Keratinocyte (primary cell): Measurements from ENCODE around the gene NTN5. TPM values are rescaled to one million over a fixed set of nuclear protein-coding genes. Genes with fewer than 3 reads are reported as not detected.

ENCODE experiments used
- DNase-seq: peaks from one replicate; pipeline ENCODE4 v3.0.0-alpha.2; 2011; ENCODE audit warnings: low read depth, missing footprints, low spot score
- FAIRE-seq: peaks from 2 replicates; lab custom pipeline; 2011; peaks lifted over from hg19 to GRCh38; lab: Jason Lieb, UNC
- H2AFZ ChIP-seq: 2 replicates; pipeline ENCODE4 v1.6.0; 2012; ENCODE audit warnings: low read length, control low read depth, inconsistent platforms; ENCODE audit not compliant: control insufficient read depth
- H3K27ac ChIP-seq: 2 replicates; pipeline ENCODE4 v1.5.1; 2011; ENCODE audit warnings: low read length; ENCODE audit not compliant: control insufficient read depth, insufficient read depth
- H3K27me3 ChIP-seq: 3 replicates; pipeline ENCODE4 v1.6.0; 2011; ENCODE audit warnings: low read length; ENCODE audit not compliant: control insufficient read depth, insufficient read depth; ENCODE audit errors: extremely low read depth
- H3K36me3 ChIP-seq, 2 experiments: 2 replicates in 1 of 2; 3 replicates in 1 of 2; pipeline ENCODE4 v1.5.1; 2011; ENCODE audit warnings: low read length in 2 of 2, mild to moderate bottlenecking in 1 of 2; ENCODE audit not compliant: control insufficient read depth in 2 of 2, insufficient read depth in 2 of 2; ENCODE audit errors: extremely low read depth in 1 of 2
- H3K4me1 ChIP-seq: 3 replicates; pipeline ENCODE4 v1.5.1; 2011; ENCODE audit warnings: low read length; ENCODE audit not compliant: control insufficient read depth, insufficient read depth; ENCODE audit errors: extremely low read depth
- H3K4me2 ChIP-seq: 3 replicates; pipeline ENCODE4 v1.6.0; 2011; ENCODE audit warnings: low read depth, low read length; ENCODE audit not compliant: control insufficient read depth, insufficient read depth; ENCODE audit errors: extremely low read depth
- H3K4me3 ChIP-seq, 3 experiments: fragments of 200-600 bp in 1 of 3; sonication (generic) in 1 of 3; 2 replicates in 2 of 3; 3 replicates in 1 of 3; pipeline ENCODE4 v1.5.1; 2011 to 2016; ENCODE audit warnings: low read length in 3 of 3, mild to moderate bottlenecking in 3 of 3, control low read depth in 2 of 3, inconsistent platforms in 1 of 3, low read depth in 1 of 3, mixed read lengths in 1 of 3, mixed run types in 1 of 3, moderate library complexity in 1 of 3; ENCODE audit not compliant: control insufficient read depth in 2 of 3, insufficient read depth in 2 of 3; ENCODE audit errors: extremely low read depth in 1 of 3
- H3K79me2 ChIP-seq: 2 replicates; pipeline ENCODE4 v1.6.0; 2012; ENCODE audit warnings: low read length; ENCODE audit not compliant: control insufficient read depth, insufficient read depth
- H3K9ac ChIP-seq: 3 replicates; pipeline ENCODE4 v1.6.0; 2011; ENCODE audit warnings: low read length; ENCODE audit not compliant: control insufficient read depth, insufficient read depth; ENCODE audit errors: extremely low read depth
- H3K9me1 ChIP-seq: 3 replicates; pipeline ENCODE4 v1.6.0; 2011; ENCODE audit warnings: low read length; ENCODE audit not compliant: control insufficient read depth, insufficient read depth; ENCODE audit errors: extremely low read depth
- H3K9me3 ChIP-seq: 2 replicates; pipeline ENCODE4 v1.5.1; 2012; ENCODE audit warnings: low read depth, low read length; ENCODE audit not compliant: control insufficient read depth
- H4K20me1 ChIP-seq: 3 replicates; pipeline ENCODE4 v1.6.0; 2011; ENCODE audit warnings: low read length; ENCODE audit not compliant: control insufficient read depth, insufficient read depth; ENCODE audit errors: extremely low read depth
- EZH2 ChIP-seq: IDR thresholded peaks from one replicate; pipeline ENCODE4 v1.6.1; 2012; ENCODE audit warnings: inconsistent platforms, mild to moderate bottlenecking, low read length, moderate library complexity
- dilution Hi-C: fragments of 300-500 bp; cut with MboI; formaldehyde crosslinking; loops from one replicate; pipeline ENCODE4 v1.7.0; 2020; ENCODE audit warnings: low sequenced_read_pairs; ENCODE audit not compliant: extremely low pct_ligation_motif_present
- polyA plus RNA-seq, 5 experiments: library from polyadenylated mRNA; depleted of rRNA in 3 of 5; stranded (reverse) in 3 of 5; stranded (forward) in 1 of 5; unstranded in 1 of 5; fragments of >200 nt; gene quantifications; 1 replicate in 1 of 5; 2 replicates in 3 of 5; 3 replicates in 1 of 5; pipeline versions ENCODE4 v1.2.1 to v1.2.3, GENCODE V29; 2011 to 2012; ENCODE audit warnings: missing spikeins in 2 of 5, low read depth in 1 of 5, low replicate concordance in 1 of 5
- TF ChIP-seq, protein P1 (sequence below), 3 experiments: IDR thresholded peaks in 1 of 3; conservative IDR thresholded peaks in 1 of 3; optimal IDR thresholded peaks in 1 of 3; 2 replicates in 2 of 3; 3 replicates in 1 of 3; pipeline versions ENCODE3 to v1.5.1; 2011; ENCODE audit warnings: low read length in 3 of 3, mild to moderate bottlenecking in 3 of 3, moderate library complexity in 2 of 3, control low read depth in 1 of 3, inconsistent platforms in 1 of 3; ENCODE audit not compliant: insufficient read depth in 2 of 3; ENCODE audit errors: extremely low read depth in 1 of 3

NTN5 gene
- polyA plus RNA-seq, 1 donor (not counting 4 experiments of a cell fraction or from before 2014, with no cell fraction given) = 0.07 TPM

DNA sequence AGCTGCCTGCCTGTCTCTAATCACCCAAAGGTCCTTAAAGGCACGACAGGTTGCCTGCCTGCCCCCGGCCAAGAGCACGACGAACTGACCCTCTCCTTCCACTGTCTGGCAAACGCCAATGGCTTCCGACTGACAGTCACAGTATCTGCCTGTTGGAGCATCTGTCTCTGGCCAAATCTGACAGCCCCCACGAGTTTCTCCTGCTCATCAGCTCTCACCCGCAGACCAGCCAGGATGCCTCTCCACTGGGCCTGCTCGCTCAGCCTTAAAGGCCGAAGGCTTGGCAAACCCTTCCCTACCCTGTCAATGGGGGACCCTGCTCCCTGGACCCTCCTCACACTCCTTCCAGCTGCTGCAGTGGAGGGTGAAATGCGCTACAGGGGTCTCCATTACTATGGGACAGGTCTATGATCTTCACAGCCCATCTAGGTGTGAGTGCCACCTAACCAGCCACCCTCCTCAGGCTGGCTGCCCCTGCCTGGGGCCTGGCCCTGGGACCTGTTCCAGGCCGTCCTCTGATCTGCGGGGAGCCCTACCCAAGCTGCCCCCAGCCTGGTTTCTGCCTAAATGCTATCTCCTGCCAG is 58.9 kb downstream of the NTN5 start:
- dilution Hi-C loops = no loop called here
- H4K20me1 ChIP-seq = peaks cover 32% of the 10 kb centered on the region
- FAIRE-seq (no peak), DNase-seq (no peak)
- no peak overlapping the region for H3K27ac ChIP-seq
- peaks cover 33% of the 10 kb centered on the region for H3K4me1 ChIP-seq
- no peak overlapping the region for H3K4me3 ChIP-seq
- H2AFZ ChIP-seq = no peak overlapping the region
- H3K9me1 ChIP-seq = peaks cover 5% of the 10 kb centered on the region
- no peaks in the 10 kb centered on the region for H3K9me3 ChIP-seq
- H3K4me2 ChIP-seq = no peak overlapping the region
- peaks cover 20 to 36% of the 10 kb centered on the region in 2 experiments for H3K36me3 ChIP-seq
- no peak overlapping the region for H3K9ac ChIP-seq
- peaks cover 37% of the 10 kb centered on the region for H3K79me2 ChIP-seq
- TF ChIP-seq, protein P1, sequence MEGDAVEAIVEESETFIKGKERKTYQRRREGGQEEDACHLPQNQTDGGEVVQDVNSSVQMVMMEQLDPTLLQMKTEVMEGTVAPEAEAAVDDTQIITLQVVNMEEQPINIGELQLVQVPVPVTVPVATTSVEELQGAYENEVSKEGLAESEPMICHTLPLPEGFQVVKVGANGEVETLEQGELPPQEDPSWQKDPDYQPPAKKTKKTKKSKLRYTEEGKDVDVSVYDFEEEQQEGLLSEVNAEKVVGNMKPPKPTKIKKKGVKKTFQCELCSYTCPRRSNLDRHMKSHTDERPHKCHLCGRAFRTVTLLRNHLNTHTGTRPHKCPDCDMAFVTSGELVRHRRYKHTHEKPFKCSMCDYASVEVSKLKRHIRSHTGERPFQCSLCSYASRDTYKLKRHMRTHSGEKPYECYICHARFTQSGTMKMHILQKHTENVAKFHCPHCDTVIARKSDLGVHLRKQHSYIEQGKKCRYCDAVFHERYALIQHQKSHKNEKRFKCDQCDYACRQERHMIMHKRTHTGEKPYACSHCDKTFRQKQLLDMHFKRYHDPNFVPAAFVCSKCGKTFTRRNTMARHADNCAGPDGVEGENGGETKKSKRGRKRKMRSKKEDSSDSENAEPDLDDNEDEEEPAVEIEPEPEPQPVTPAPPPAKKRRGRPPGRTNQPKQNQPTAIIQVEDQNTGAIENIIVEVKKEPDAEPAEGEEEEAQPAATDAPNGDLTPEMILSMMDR (optimal IDR thresholded peaks at IDR 0.05 in 1 of 3, IDR thresholded peaks at IDR 0.05 in 1 of 3, conservative IDR thresholded peaks at IDR 0.05 in 1 of 3; ENCODE audit: extremely low read depth in 1 of 3, insufficient read depth in 2 of 3, low read length in 3 of 3) = no peak
- no peak for TF ChIP-seq EZH2
- H3K27me3 ChIP-seq = no peaks in the 10 kb centered on the region

GRCh38 chr19:48613024-48613851 is 59.6 kb downstream of the NTN5 start:
- Histone ChIP-seq H3K4me2 (no peak overlapping the region), H3K9me3 (no peaks in the 10 kb centered on the region), H3K4me1 (peaks cover 33% of the 10 kb centered on the region), H3K4me3 (no peak overlapping the region), H3K36me3 (peaks cover 20 to 35% of the 10 kb centered on the region in 2 experiments), H3K27ac (no peak overlapping the region), H3K79me2 (peaks cover 29% of the 10 kb centered on the region), H2AFZ (no peak overlapping the region), H3K9ac (no peak overlapping the region), H3K27me3 (no peaks in the 10 kb centered on the region), H4K20me1 (peaks cover 32% of the 10 kb centered on the region), H3K9me1 (peaks cover 5% of the 10 kb centered on the region)
- TF ChIP-seq, protein P1 (optimal IDR thresholded peaks at IDR 0.05 in 1 of 3, IDR thresholded peaks at IDR 0.05 in 1 of 3, conservative IDR thresholded peaks at IDR 0.05 in 1 of 3; ENCODE audit: extremely low read depth in 1 of 3, insufficient read depth in 2 of 3, low read length in 3 of 3) = no peak
- TF ChIP-seq EZH2 = no peak
- DNase-seq (no peak), FAIRE-seq (no peak)
- dilution Hi-C loops = no loop called here
